ENCODE results near the gene C6orf52.

C6orf52 gene

GRCh38 chr6:10643201-10643651 is 51.2 kb downstream of the C6orf52 start:
- no peak for DNase-seq

DNA sequence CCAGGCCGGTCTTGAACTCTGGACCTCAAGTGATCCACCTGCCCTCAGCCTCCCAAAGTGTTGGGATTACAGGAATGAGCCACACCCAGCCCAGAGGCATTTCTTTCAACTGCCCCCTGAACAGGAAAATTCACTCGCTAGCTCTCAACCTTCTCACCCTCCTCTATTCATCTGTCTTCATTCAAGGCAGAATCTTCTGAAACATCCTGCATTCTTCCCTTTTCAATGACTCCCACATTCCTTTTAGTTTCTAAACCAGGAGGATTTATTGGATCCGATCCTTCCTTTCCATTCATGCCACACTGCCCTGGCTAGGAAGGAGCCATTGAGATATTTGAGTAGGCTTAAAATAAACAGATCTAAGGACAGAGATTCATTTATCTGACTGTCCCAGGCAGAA is 52.9 kb downstream of the C6orf52 start:
- DNase-seq, result no peak

DNA sequence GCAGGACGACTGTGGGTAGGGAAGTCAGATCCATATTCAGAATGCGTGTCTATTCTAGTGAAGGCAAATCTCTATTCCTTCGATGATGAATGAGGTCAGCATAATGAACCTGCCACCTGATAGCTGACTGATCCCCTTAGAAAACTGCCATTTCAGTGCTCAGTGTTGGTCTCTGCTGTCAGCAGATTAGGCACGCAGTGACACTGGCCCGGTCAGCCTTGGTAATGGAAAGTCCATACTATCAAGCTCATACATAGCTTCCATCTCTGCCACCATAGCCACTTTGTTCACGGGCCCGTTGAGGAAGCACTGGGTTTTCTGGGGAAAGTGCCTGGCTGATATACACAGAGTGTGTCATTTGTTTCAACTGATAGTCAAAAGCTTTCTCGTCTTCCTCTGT is 54.0 kb downstream of the C6orf52 start:
- DNase-seq, result no peak

DNA sequence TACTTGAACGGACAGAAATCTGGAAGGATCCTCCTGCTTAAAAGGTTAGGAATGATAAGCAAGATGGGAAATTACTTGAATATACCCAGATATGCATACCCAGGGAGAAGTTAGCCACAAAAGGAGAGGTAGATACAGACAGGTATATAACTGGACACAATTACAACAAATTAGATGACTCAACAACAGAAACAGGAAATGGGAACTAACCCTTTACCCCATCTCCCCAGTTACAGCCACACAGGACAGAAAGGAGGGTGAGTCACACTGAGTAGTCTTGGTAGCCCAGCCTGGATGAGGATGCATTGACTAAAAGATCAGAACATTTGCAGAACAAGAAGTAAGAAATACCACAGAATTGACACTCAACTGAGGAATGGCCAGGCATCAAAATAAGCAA is 61.2 kb downstream of the C6orf52 start:
- DNase-seq, result no peak

- no peak for DNase-seq
Measured at GRCh38 chr6:10630178-10630577, 64.2 kb downstream of the C6orf52 start.

DNA sequence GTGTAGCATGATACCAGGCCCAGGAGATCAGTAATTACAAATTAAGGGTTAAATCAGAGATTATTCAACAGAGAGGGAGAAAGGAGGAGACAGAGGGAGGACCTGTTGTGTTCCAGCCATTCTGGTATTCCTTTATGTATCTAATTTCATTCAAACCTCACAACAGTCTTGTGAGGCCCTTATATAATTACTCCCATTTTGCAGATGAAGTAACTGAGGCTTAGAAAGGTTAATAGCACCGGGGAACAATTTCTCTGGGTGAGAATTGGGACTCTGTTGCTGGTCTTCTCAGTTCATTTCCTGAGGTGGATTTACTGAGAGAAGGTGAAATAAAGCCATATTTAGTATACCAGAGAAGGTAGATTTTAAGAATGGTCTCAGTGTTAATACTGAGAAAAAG is 66.6 kb downstream of the C6orf52 start:
- no peak for DNase-seq

DNA sequence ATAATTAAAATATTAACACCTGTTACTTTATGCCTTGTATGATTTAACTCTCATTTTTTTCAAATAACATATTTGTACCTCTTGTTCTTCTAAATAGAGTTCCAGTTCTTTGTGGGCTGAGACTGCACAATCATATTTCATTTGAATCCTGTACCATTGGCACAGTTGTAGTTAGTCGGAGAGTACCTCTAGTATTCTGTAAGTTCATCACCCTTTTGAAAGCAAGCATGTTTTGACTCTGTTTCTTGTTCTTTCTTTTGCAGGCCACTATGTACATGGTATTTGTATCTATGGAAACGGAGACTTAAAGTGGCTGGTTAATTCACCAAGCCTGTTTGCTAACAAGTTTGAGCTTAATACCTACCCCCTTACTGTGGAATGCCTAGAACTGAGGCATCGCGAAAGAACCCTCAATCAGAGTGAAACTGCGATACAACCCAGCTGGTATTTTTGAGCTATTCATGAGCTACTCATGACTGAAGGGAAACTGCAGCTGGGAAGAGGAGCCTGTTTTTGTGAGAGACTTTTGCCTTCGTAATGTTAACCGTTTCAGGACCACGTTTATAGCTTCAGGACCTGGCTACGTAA is 68.2 kb downstream of the C6orf52 start:
- no peak for DNase-seq

GRCh38 chr6:10624836-10625235 is 69.6 kb downstream of the C6orf52 start:
- no peak for DNase-seq

DNA sequence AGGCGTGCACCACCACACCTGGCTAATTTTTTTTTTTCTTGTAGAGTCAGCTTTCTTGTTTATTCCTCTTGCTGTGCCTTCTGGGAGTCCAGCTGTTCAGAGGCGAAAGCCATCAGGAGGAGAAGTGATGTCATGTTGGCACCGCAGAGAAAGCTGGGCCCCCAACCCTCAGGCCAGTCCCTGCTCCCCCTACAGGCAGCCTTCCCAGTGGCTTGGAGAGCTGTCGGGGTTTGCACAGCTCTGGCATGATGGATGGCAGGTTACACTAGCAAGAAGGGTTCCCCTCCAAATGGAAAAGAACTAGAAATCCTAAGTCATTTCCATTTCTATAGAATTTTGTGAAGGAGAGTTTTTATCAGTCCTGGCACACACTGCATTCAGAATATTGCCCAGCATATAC is 72.6 kb downstream of the C6orf52 start:
- no peak for DNase-seq
